H9 (cell line): ENCODE data around the gene PGLYRP3. TPM values are rescaled to one million over a fixed set of nuclear protein-coding genes. Genes with fewer than 3 reads are reported as not detected.

Experiments
- DNase-seq: peaks from one replicate; pipeline ENCODE4 v3.0.0-alpha.2; 2017
- H2AFZ ChIP-seq: one replicate; pipeline ENCODE4 v1.6.1; 2013; ENCODE audit warnings: mild to moderate bottlenecking, low read length, control low read depth, moderate library complexity
- H2AK5ac ChIP-seq: 2 replicates; pipeline ENCODE4 v1.6.1; 2013; ENCODE audit warnings: low read length, control low read depth, mixed read lengths; ENCODE audit not compliant: insufficient read length
- H2BK120ac ChIP-seq: one replicate; pipeline ENCODE4 v1.6.1; 2013; ENCODE audit warnings: low read depth, mild to moderate bottlenecking, low read length, control low read depth, inconsistent platforms; ENCODE audit not compliant: poor library complexity, severe bottlenecking
- H2BK12ac ChIP-seq: 2 replicates; pipeline ENCODE4 v1.6.1; 2013; ENCODE audit warnings: low read length, control low read depth, mixed read lengths, low read depth; ENCODE audit not compliant: insufficient read length
- H2BK15ac ChIP-seq: 2 replicates; pipeline ENCODE4 v1.6.1; 2013; ENCODE audit warnings: low read depth, low read length, control low read depth
- H2BK20ac ChIP-seq: one replicate; pipeline ENCODE4 v1.6.1; 2013; ENCODE audit warnings: low read depth, mild to moderate bottlenecking, low read length, control low read depth, inconsistent platforms; ENCODE audit not compliant: poor library complexity, severe bottlenecking
- H2BK5ac ChIP-seq: 2 replicates; pipeline ENCODE4 v1.6.1; 2013; ENCODE audit warnings: low read length, control low read depth, mixed read lengths; ENCODE audit not compliant: insufficient read length
- H3K14ac ChIP-seq: 2 replicates; pipeline ENCODE4 v1.6.1; 2013; ENCODE audit warnings: low read length, control low read depth; ENCODE audit not compliant: insufficient read depth
- H3K18ac ChIP-seq: 2 replicates; pipeline ENCODE4 v1.6.1; 2013; ENCODE audit warnings: low read depth, mild to moderate bottlenecking, mixed read lengths, low read length, control low read depth; ENCODE audit not compliant: insufficient read length
- H3K23ac ChIP-seq: 2 replicates; pipeline ENCODE4 v1.6.1; 2013; ENCODE audit warnings: low read length, control low read depth, mixed read lengths, low read depth; ENCODE audit not compliant: insufficient read length
- H3K23me2 ChIP-seq: 2 replicates; pipeline ENCODE4 v1.6.1; 2013; ENCODE audit warnings: low read depth, mild to moderate bottlenecking, mixed read lengths, low read length, control low read depth; ENCODE audit not compliant: insufficient read length, poor library complexity, severe bottlenecking
- H3K27ac ChIP-seq: 2 replicates; pipeline ENCODE4 v1.5.1; 2013; ENCODE audit warnings: low read length, control low read depth, mixed read lengths, low read depth; ENCODE audit not compliant: insufficient read length
- H3K27me3 ChIP-seq: 2 replicates; pipeline ENCODE4 v1.6.1; 2013; ENCODE audit warnings: low read length, control low read depth, inconsistent platforms; ENCODE audit not compliant: insufficient read depth
- H3K4ac ChIP-seq: 2 replicates; pipeline ENCODE4 v1.6.1; 2013; ENCODE audit warnings: low read depth, mild to moderate bottlenecking, control low read depth, inconsistent platforms, low read length, moderate library complexity
- H3K4me1 ChIP-seq: 2 replicates; pipeline ENCODE4 v1.6.1; 2013; ENCODE audit warnings: low read length, control low read depth, inconsistent platforms; ENCODE audit not compliant: insufficient read depth
- H3K4me2 ChIP-seq: 2 replicates; pipeline ENCODE4 v1.6.1; 2013; ENCODE audit warnings: low read length, control low read depth, mixed read lengths; ENCODE audit not compliant: insufficient read length, insufficient read depth
- H3K56ac ChIP-seq: 2 replicates; pipeline ENCODE4 v1.6.1; 2013; ENCODE audit warnings: low read depth, mild to moderate bottlenecking, mixed read lengths, low read length, control low read depth; ENCODE audit not compliant: insufficient read length
- H3K79me1 ChIP-seq: 2 replicates; pipeline ENCODE4 v1.6.1; 2013; ENCODE audit warnings: low read depth, mild to moderate bottlenecking, moderate library complexity, low read length, control low read depth, inconsistent platforms; ENCODE audit not compliant: insufficient read depth, poor library complexity, severe bottlenecking
- H3K79me2 ChIP-seq: 2 replicates; pipeline ENCODE4 v1.6.1; 2013; ENCODE audit warnings: low read length, control low read depth, inconsistent platforms; ENCODE audit not compliant: insufficient read depth
- H3K9ac ChIP-seq: 2 replicates; pipeline ENCODE4 v1.6.1; 2013; ENCODE audit warnings: low read length, control low read depth, mixed read lengths; ENCODE audit not compliant: insufficient read length; ENCODE audit errors: extremely low read depth
- H3K9me3 ChIP-seq: one replicate; pipeline ENCODE4 v1.6.1; 2013; ENCODE audit warnings: low read depth, low read length, inconsistent platforms; ENCODE audit not compliant: control insufficient read depth
- H3T11ph ChIP-seq: one replicate; pipeline ENCODE4 v1.6.1; 2013; ENCODE audit warnings: mild to moderate bottlenecking, low read length, control low read depth, inconsistent platforms
- H4K20me1 ChIP-seq: one replicate; pipeline ENCODE4 v1.6.1; 2013; ENCODE audit not compliant: control insufficient read depth, insufficient read length, insufficient read depth
- H4K5ac ChIP-seq: 2 replicates; pipeline ENCODE4 v1.6.1; 2013; ENCODE audit warnings: low read depth, mild to moderate bottlenecking, mixed read lengths, low read length, control low read depth; ENCODE audit not compliant: insufficient read length
- H4K8ac ChIP-seq: replicated peaks from 2 replicates; pipeline ENCODE4 v1.6.1; 2013; ENCODE audit warnings: low read length, control low read depth, mixed read lengths, low read depth; ENCODE audit not compliant: insufficient read length
- H4K91ac ChIP-seq: 2 replicates; pipeline ENCODE4 v1.6.1; 2013; ENCODE audit warnings: low read depth, mild to moderate bottlenecking, moderate library complexity, mixed read lengths, low read length, control low read depth; ENCODE audit not compliant: insufficient read length
- H3K27ac Mint-ChIP-seq, 3 experiments: 2 replicates in 2 of 3; 3 replicates in 1 of 3; pipeline ENCODE4 v1.8.0; 2020 to 2021; ENCODE audit warnings: mixed read lengths in 3 of 3, mild to moderate bottlenecking in 1 of 3, moderate library complexity in 1 of 3
- H3K27me3 Mint-ChIP-seq: 2 replicates; pipeline ENCODE4 v1.8.0; 2021; ENCODE audit warnings: low read depth, mild to moderate bottlenecking, moderate library complexity, mixed read lengths
- H3K36me3 Mint-ChIP-seq, 3 experiments: 2 replicates in 2 of 3; 3 replicates in 1 of 3; pipeline ENCODE4 v1.8.0; 2020 to 2021; ENCODE audit warnings: low read depth in 3 of 3, mixed read lengths in 3 of 3; ENCODE audit not compliant: insufficient read depth in 1 of 3
- H3K4me1 Mint-ChIP-seq, 2 experiments: 2 replicates each; pipeline ENCODE4 v1.8.0; 2020; ENCODE audit warnings: mixed read lengths in 2 of 2
- H3K4me3 Mint-ChIP-seq, 2 experiments: 2 replicates in 1 of 2; 3 replicates in 1 of 2; pipeline ENCODE4 v1.8.0; 2020 to 2021; ENCODE audit warnings: mild to moderate bottlenecking in 2 of 2, mixed read lengths in 2 of 2, moderate library complexity in 1 of 2
- H3K9me3 Mint-ChIP-seq, 2 experiments: 2 replicates in 1 of 2; 3 replicates in 1 of 2; pipeline ENCODE4 v1.8.0; 2020; ENCODE audit warnings: mild to moderate bottlenecking in 2 of 2, mixed read lengths in 2 of 2, moderate library complexity in 1 of 2
- CTCF ChIP-seq: fragments of 200-600 bp; sonication (generic); conservative IDR thresholded peaks from 3 replicates; pipeline ENCODE4 v1.8.0; 2021; ENCODE audit warnings: antibody characterized with exemption, mild to moderate bottlenecking
- WGBS: extraction: QIAGEN DNeasy Blood & Tissue Kit; methylation state at CpG from one replicate; pipeline ENCODE4 v1.1.7; 2013; ENCODE audit warnings: missing lambda C conversion rate, low lambda C conversion rate, mixed read lengths; ENCODE audit not compliant: insufficient read length; ENCODE audit errors: extremely low coverage; 5-methylcytosine and 5-hydroxymethylcytosine counted together
- total RNA-seq: library from RNA; stranded (reverse); gene quantifications from 2 replicates; pipeline ENCODE4 v1.2.1, GENCODE V29; 2021

The PGLYRP3 gene
- total RNA-seq, 1 experiment from 2014 or later: not detected

- Histone ChIP-seq H2AK5ac (no peak overlapping the region), H2BK5ac (no peak overlapping the region), H4K91ac (no peak overlapping the region), H3K79me2 (no peaks in the 10 kb centered on the region), H3K4me1 (no peaks in the 10 kb centered on the region), H3K14ac (no peak overlapping the region; the same call in 1 of the 2 replicates), H3K56ac (no peak overlapping the region), H2BK12ac (no peak overlapping the region), H4K20me1 (no peaks in the 10 kb centered on the region), H3K18ac (no peak overlapping the region), H2AFZ (no peak overlapping the region), H3K4ac (no peak overlapping the region), H3T11ph (no peak overlapping the region), H3K23me2 (no peaks in the 10 kb centered on the region), H3K23ac (no peak overlapping the region), H3K9ac (no peak overlapping the region), H3K9me3 (no peaks in the 10 kb centered on the region), H3K4me2 (no peak overlapping the region), H4K8ac (no peak overlapping the region), H2BK120ac (no peak overlapping the region), H3K79me1 (no peaks in the 10 kb centered on the region), H2BK15ac (no peak overlapping the region), H4K5ac (no peak overlapping the region), H3K27me3 (no peaks in the 10 kb centered on the region), H3K27ac (no peak overlapping the region), H2BK20ac (no peak overlapping the region)
- TF ChIP-seq CTCF: no peak
- Mint-ChIP-seq H3K27me3 (peaks cover 29% of the 10 kb centered on the region), H3K27ac (no peak overlapping the region), H3K4me3 (no peak overlapping the region), H3K9me3 (no peaks in the 10 kb centered on the region), H3K4me1 (no peaks in the 10 kb centered on the region), H3K36me3 (no peaks in the 10 kb centered on the region; a peak in 1 of 7 replicates)
- no CpG with 5 or more reads among the region's 17 CpGs for WGBS
- no peak for DNase-seq
Measured at GRCh38 chr1:153349363-153350320, 36.9 kb upstream of the PGLYRP3 start.
